IMR-90 (cell line): Measurements from ENCODE around the gene NMNAT3. TPM values are rescaled to one million over a fixed set of nuclear protein-coding genes. Genes with fewer than 3 reads are reported as not detected.

Experiments
- ATAC-seq: fragments of 200-7000 bp; cut with Tn5 transposase; 2 replicates; pipeline ENCODE4 v1.9.1; 2020; ENCODE audit warnings: low read depth, mild to moderate bottlenecking, moderate library complexity
- BruUV-seq: library from RNA; stranded (reverse); fragments of 400-500 nt; replicated peaks from 2 replicates; lab custom pipeline; 2021; lab: Mats Ljungman, UMichigan
- CTCF ChIA-PET: fragments of 300-600 bp; formaldehyde crosslinking; extraction: SDS; loops from one replicate; lab custom pipeline; 2021; ENCODE audit warnings: antibody characterized with exemption; lab: Yijun Ruan, JAX
- POLR2A ChIA-PET: fragments of 300-600 bp; sonication (Branson Sonifier 250); formaldehyde crosslinking; loops from one replicate; lab custom pipeline; 2022; ENCODE audit warnings: antibody characterized with exemption; ENCODE audit not compliant: unreplicated experiment; lab: Charles Lee
- DNase-seq: peaks from one replicate; pipeline ENCODE4 v3.0.0; 2013
- H2AFZ ChIP-seq: replicated peaks from 2 replicates; pipeline ENCODE3; 2013; ENCODE audit warnings: low read length, mild to moderate bottlenecking; ENCODE audit not compliant: poor library complexity
- H2AK5ac ChIP-seq: 2 replicates; pipeline ENCODE4 v1.6.1; 2013; ENCODE audit warnings: low read depth, low read length, inconsistent platforms
- H2AK9ac ChIP-seq: replicated peaks from 2 replicates; pipeline ENCODE3; 2013; ENCODE audit warnings: mild to moderate bottlenecking, low read depth, low read length, moderate library complexity; ENCODE audit not compliant: poor library complexity
- H2BK120ac ChIP-seq: 2 replicates; pipeline ENCODE4 v1.6.1; 2013; ENCODE audit warnings: low read depth, low read length, inconsistent platforms
- H2BK15ac ChIP-seq: 3 replicates; pipeline ENCODE4 v1.6.1; 2013; ENCODE audit warnings: low read depth, low read length, inconsistent platforms
- H2BK20ac ChIP-seq: 2 replicates; pipeline ENCODE4 v1.6.1; 2013; ENCODE audit warnings: low read depth, mild to moderate bottlenecking, inconsistent platforms, low read length, moderate library complexity
- H2BK5ac ChIP-seq: 2 replicates; pipeline ENCODE4 v1.6.1; 2013; ENCODE audit warnings: mild to moderate bottlenecking, low read depth, low read length, inconsistent platforms; ENCODE audit not compliant: poor library complexity, severe bottlenecking
- H3K14ac ChIP-seq: replicated peaks from 2 replicates; pipeline ENCODE4 v1.6.1; 2013; ENCODE audit warnings: low read depth, low read length, inconsistent platforms
- H3K18ac ChIP-seq: 2 replicates; pipeline ENCODE4 v1.6.1; 2013; ENCODE audit warnings: low read depth, low read length, control low read depth
- H3K23ac ChIP-seq: 2 replicates; pipeline ENCODE4 v1.6.1; 2013; ENCODE audit warnings: low read depth, low read length, inconsistent platforms
- H3K27ac ChIP-seq: 2 replicates; pipeline ENCODE4 v1.5.1; 2013; ENCODE audit warnings: mild to moderate bottlenecking, control low read depth, low read length; ENCODE audit not compliant: insufficient read depth
- H3K27me3 ChIP-seq: 2 replicates; pipeline ENCODE4 v1.6.1; 2013; ENCODE audit warnings: low read length; ENCODE audit not compliant: control insufficient read depth, insufficient read depth
- H3K36me3 ChIP-seq: 2 replicates; pipeline ENCODE4 v1.6.1; 2013; ENCODE audit warnings: low read length, mixed read lengths; ENCODE audit not compliant: control insufficient read depth, insufficient read depth
- H3K4ac ChIP-seq: 2 replicates; pipeline ENCODE4 v1.6.1; 2013; ENCODE audit warnings: low read depth, low read length, inconsistent platforms
- H3K4me1 ChIP-seq: 2 replicates; pipeline ENCODE4 v1.6.1; 2013; ENCODE audit warnings: low read length, mixed read lengths; ENCODE audit not compliant: control insufficient read depth, insufficient read depth
- H3K4me2 ChIP-seq: 2 replicates; pipeline ENCODE4 v1.6.1; 2013; ENCODE audit warnings: low read depth, mild to moderate bottlenecking, control low read depth, low read length, moderate library complexity
- H3K4me3 ChIP-seq: 2 replicates; pipeline ENCODE4 v1.5.1; 2013; ENCODE audit warnings: low read depth, mild to moderate bottlenecking, control low read depth, low read length, moderate library complexity; ENCODE audit not compliant: insufficient read depth
- H3K56ac ChIP-seq: 2 replicates; pipeline ENCODE4 v1.6.1; 2013; ENCODE audit warnings: low read length, inconsistent platforms; ENCODE audit not compliant: insufficient read depth; ENCODE audit errors: extremely low read depth
- H3K79me1 ChIP-seq, 2 experiments: 2 replicates each; pipeline ENCODE4 v1.6.1; 2013; ENCODE audit warnings: low read length in 2 of 2, inconsistent platforms in 1 of 2, low read depth in 1 of 2
- H3K9ac ChIP-seq: 2 replicates; pipeline ENCODE4 v1.6.1; 2013; ENCODE audit warnings: low read depth, low read length, control low read depth
- H3K9me1 ChIP-seq: 2 replicates; pipeline ENCODE4 v1.6.1; 2013; ENCODE audit warnings: low read length, inconsistent platforms; ENCODE audit not compliant: insufficient read depth
- H3K9me3 ChIP-seq: 2 replicates; pipeline ENCODE4 v1.6.1; 2013; ENCODE audit warnings: low read length; ENCODE audit not compliant: control insufficient read depth, insufficient read depth
- H4K20me1 ChIP-seq: 2 replicates; pipeline ENCODE4 v1.6.1; 2013; ENCODE audit warnings: low read length, inconsistent platforms; ENCODE audit not compliant: insufficient read depth
- H4K5ac ChIP-seq: 2 replicates; pipeline ENCODE4 v1.6.1; 2013; ENCODE audit warnings: mild to moderate bottlenecking, low read depth, low read length, control low read depth
- H4K8ac ChIP-seq, 2 experiments: 2 replicates each; pipeline ENCODE4 v1.6.1; 2013; ENCODE audit warnings: low read depth in 2 of 2, low read length in 2 of 2, control low read depth in 1 of 2, inconsistent platforms in 1 of 2
- H4K91ac ChIP-seq: 2 replicates; pipeline ENCODE4 v1.6.1; 2013; ENCODE audit warnings: low read depth, low read length, inconsistent platforms; ENCODE audit not compliant: insufficient read depth
- BHLHE40 ChIP-seq: fragments of 150-350 bp; IDR thresholded peaks from 2 replicates; pipeline ENCODE4 v1.6.1; 2016; ENCODE audit warnings: mild to moderate bottlenecking, low read depth, low read length
- CEBPB ChIP-seq: IDR thresholded peaks from 2 replicates; pipeline ENCODE4 v1.6.1; 2012; ENCODE audit warnings: low read depth, low read length, improper control_type of control experiment
- CHD1 ChIP-seq: IDR thresholded peaks from 2 replicates; pipeline ENCODE4 v1.6.1; 2012; ENCODE audit warnings: low read depth, low read length, improper control_type of control experiment
- FOS ChIP-seq: fragments of 150-350 bp; IDR thresholded peaks from 2 replicates; pipeline ENCODE4 v1.6.1; 2016; ENCODE audit warnings: low read depth, low read length
- MAFK ChIP-seq: IDR thresholded peaks from 2 replicates; pipeline ENCODE4 v1.6.1; 2012; ENCODE audit warnings: low read depth, low read length, improper control_type of control experiment
- MAZ ChIP-seq: IDR thresholded peaks from 2 replicates; pipeline ENCODE4 v1.6.1; 2012; ENCODE audit warnings: low read depth, mild to moderate bottlenecking, low read length, improper control_type of control experiment, moderate library complexity, borderline replicate concordance
- MXI1 ChIP-seq: IDR thresholded peaks from 2 replicates; pipeline ENCODE4 v1.6.1; 2012; ENCODE audit warnings: low read depth, mild to moderate bottlenecking, low read length, moderate library complexity, borderline replicate concordance
- NFE2L2 ChIP-seq: fragments of 150-350 bp; IDR thresholded peaks from 2 replicates; pipeline ENCODE4 v1.6.1; 2016; ENCODE audit warnings: low read depth, mild to moderate bottlenecking, low read length
- POLR2A ChIP-seq: IDR thresholded peaks from 2 replicates; pipeline ENCODE4 v1.6.1; 2012; ENCODE audit warnings: mild to moderate bottlenecking, low read depth, low read length
- RAD21 ChIP-seq: IDR thresholded peaks from 2 replicates; pipeline ENCODE4 v1.6.1; 2012; ENCODE audit warnings: low read length, improper control_type of control experiment
- RCOR1 ChIP-seq: IDR thresholded peaks from 2 replicates; pipeline ENCODE4 v1.6.1; 2012; ENCODE audit warnings: mild to moderate bottlenecking, low read length, improper control_type of control experiment; ENCODE audit not compliant: insufficient replicate concordance
- RFX5 ChIP-seq: IDR thresholded peaks from 2 replicates; pipeline ENCODE4 v1.8.0; 2012; ENCODE audit warnings: low read depth, mild to moderate bottlenecking, low read length, moderate library complexity
- SMC3 ChIP-seq: fragments of 150-350 bp; IDR thresholded peaks from 2 replicates; pipeline ENCODE4 v1.6.1; 2016; ENCODE audit warnings: low read depth, mild to moderate bottlenecking, antibody characterized with exemption, low read length, moderate library complexity
- dilution Hi-C: fragments of 300-500 bp; cut with HindIII; formaldehyde crosslinking; loops from one replicate; pipeline ENCODE4 v1.14.3; 2018; ENCODE audit warnings: low sequenced_read_pairs; ENCODE audit not compliant: unreplicated experiment
- in situ Hi-C: fragments of 300-500 bp; cut with MboI; formaldehyde crosslinking; loops from 3 replicates; pipeline ENCODE4 v1.14.3; 2019; ENCODE audit warnings: low sequenced_read_pairs, inconsistent platforms, mixed read lengths
- intact Hi-C: fragments of 100-400 bp; cut with micrococcal nuclease; formaldehyde crosslinking; loops from 2 replicates; pipeline ENCODE4 v1.10.0; 2022
- polyA plus RNA-seq, 3 experiments: library from polyadenylated mRNA; depleted of rRNA; stranded (reverse); fragments of >200 nt; gene quantifications; 2 replicates each; pipeline ENCODE4 v1.2.3, GENCODE V29; 2012; ENCODE audit warnings: low replicate concordance in 1 of 3
- total RNA-seq: library from RNA; depleted of rRNA; stranded (reverse); fragments of >200 nt; gene quantifications from 2 replicates; pipeline ENCODE4 v1.2.3, GENCODE V29; 2012
- TF ChIP-seq, protein P1 (sequence below): conservative IDR thresholded peaks from 2 replicates; pipeline ENCODE4 v1.5.1; 2012; ENCODE audit warnings: mild to moderate bottlenecking, low read depth, low read length, improper control_type of control experiment
- TF ChIP-seq, protein P2 (sequence below): fragments of 150-350 bp; IDR thresholded peaks from 2 replicates; pipeline ENCODE4 v1.6.1; 2016; ENCODE audit warnings: low read depth, mild to moderate bottlenecking, low read length, moderate library complexity, borderline replicate concordance
- TF ChIP-seq, protein P3 (sequence below): fragments of 150-350 bp; IDR thresholded peaks from 2 replicates; pipeline ENCODE4 v1.6.1; 2017; ENCODE audit warnings: mild to moderate bottlenecking, antibody characterized with exemption, low read length, low read depth

NMNAT3 gene
- total and polyA plus RNA-seq, 2 of the 4 experiments (the other 2 are of a cell fraction), result 0.12 to 0.36 TPM

DNA sequence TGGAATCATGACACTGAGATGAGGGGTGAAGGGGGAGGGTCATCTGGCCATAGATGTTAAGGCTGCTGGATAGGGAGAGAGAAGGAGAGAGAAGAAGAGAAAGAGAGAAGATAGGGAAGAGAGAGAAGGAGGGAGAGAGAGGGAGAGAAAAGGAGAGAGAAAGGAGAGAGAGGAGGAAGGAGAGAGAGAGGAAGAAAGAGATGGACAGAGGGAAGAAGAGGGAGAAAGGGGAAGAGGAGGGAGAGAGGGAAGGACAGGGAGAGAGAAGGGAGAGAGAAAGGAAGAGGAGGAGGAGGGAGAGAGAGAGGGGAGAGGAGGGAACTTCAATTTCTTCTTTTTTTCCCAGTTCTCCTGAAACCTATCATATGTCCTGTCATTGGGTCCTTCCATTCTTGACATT lies 123.1 kb downstream of the NMNAT3 start:
- in situ Hi-C loops, result no loop called here
- Histone ChIP-seq H4K20me1 (no peaks in the 10 kb centered on the region), H3K9me1 (no peaks in the 10 kb centered on the region), H2AK5ac (no peak overlapping the region), H3K27me3 (peaks cover 2% of the 10 kb centered on the region), H3K14ac (no peak overlapping the region), H4K8ac (no peak overlapping the region), H3K79me1 (no peaks in the 10 kb centered on the region), H2AK9ac (no peak overlapping the region), H3K4me1 (peaks cover 3% of the 10 kb centered on the region), H4K91ac (no peak overlapping the region), H3K18ac (no peak overlapping the region), H3K36me3 (no peaks in the 10 kb centered on the region), H3K9ac (no peak overlapping the region), H3K4ac (no peak overlapping the region), H3K9me3 (no peaks in the 10 kb centered on the region), H3K4me2 (no peak overlapping the region), H2BK20ac (no peak overlapping the region), H2BK5ac (no peak overlapping the region), H3K56ac (no peak overlapping the region), H2BK15ac (no peak overlapping the region), H4K5ac (no peak overlapping the region), H2BK120ac (no peak overlapping the region), H3K23ac (no peak overlapping the region), H2AFZ (no peak overlapping the region), H3K27ac (no peak overlapping the region), H3K4me3 (no peak overlapping the region)
- dilution Hi-C loops, result no loop called here
- no TSS peak for BruUV-seq
- DNase-seq (no peak), ATAC-seq (no peak)
- no peak for TF ChIP-seq POLR2A
- TF ChIP-seq MXI1, result no peak
- TF ChIP-seq CEBPB, result no peak
- TF ChIP-seq, protein P1, sequence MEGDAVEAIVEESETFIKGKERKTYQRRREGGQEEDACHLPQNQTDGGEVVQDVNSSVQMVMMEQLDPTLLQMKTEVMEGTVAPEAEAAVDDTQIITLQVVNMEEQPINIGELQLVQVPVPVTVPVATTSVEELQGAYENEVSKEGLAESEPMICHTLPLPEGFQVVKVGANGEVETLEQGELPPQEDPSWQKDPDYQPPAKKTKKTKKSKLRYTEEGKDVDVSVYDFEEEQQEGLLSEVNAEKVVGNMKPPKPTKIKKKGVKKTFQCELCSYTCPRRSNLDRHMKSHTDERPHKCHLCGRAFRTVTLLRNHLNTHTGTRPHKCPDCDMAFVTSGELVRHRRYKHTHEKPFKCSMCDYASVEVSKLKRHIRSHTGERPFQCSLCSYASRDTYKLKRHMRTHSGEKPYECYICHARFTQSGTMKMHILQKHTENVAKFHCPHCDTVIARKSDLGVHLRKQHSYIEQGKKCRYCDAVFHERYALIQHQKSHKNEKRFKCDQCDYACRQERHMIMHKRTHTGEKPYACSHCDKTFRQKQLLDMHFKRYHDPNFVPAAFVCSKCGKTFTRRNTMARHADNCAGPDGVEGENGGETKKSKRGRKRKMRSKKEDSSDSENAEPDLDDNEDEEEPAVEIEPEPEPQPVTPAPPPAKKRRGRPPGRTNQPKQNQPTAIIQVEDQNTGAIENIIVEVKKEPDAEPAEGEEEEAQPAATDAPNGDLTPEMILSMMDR, result no peak
- no peak for TF ChIP-seq BHLHE40
- TF ChIP-seq RFX5, result no peak
- TF ChIP-seq, protein P2, sequence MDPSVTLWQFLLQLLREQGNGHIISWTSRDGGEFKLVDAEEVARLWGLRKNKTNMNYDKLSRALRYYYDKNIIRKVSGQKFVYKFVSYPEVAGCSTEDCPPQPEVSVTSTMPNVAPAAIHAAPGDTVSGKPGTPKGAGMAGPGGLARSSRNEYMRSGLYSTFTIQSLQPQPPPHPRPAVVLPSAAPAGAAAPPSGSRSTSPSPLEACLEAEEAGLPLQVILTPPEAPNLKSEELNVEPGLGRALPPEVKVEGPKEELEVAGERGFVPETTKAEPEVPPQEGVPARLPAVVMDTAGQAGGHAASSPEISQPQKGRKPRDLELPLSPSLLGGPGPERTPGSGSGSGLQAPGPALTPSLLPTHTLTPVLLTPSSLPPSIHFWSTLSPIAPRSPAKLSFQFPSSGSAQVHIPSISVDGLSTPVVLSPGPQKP, result no peak
- no peak for TF ChIP-seq RCOR1
- TF ChIP-seq NFE2L2, result no peak
- no peak for TF ChIP-seq CHD1
- TF ChIP-seq MAFK, result no peak
- no peak for TF ChIP-seq FOS
- TF ChIP-seq, protein P3, sequence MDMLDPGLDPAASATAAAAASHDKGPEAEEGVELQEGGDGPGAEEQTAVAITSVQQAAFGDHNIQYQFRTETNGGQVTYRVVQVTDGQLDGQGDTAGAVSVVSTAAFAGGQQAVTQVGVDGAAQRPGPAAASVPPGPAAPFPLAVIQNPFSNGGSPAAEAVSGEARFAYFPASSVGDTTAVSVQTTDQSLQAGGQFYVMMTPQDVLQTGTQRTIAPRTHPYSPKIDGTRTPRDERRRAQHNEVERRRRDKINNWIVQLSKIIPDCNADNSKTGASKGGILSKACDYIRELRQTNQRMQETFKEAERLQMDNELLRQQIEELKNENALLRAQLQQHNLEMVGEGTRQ, result no peak
- TF ChIP-seq MAZ, result no peak
- no peak for TF ChIP-seq SMC3
- no peak for TF ChIP-seq RAD21
- ChIA-PET CTCF (no interaction called here), POLR2A (no interaction called here)
- intact Hi-C loops, result no loop called here
